ENCODE data around the gene DPYD. TPM values are rescaled to one million over a fixed set of nuclear protein-coding genes. Genes with fewer than 3 reads are reported as not detected.

The DPYD gene
- total RNA-seq, 2 experiments from 2014 or later, result 34.4 to 35.9 TPM

- POLR2A ChIA-PET, result no interaction called here
- Mint-ChIP-seq H3K27ac (no peak overlapping the region), H3K4me3 (no peak overlapping the region), H3K4me1 (ENCODE audit: low read depth) (no peaks in the 10 kb centered on the region), H3K36me3 (ENCODE audit: low read depth) (no peaks in the 10 kb centered on the region), H3K27me3 (peaks cover 15% of the 10 kb centered on the region), H3K9me3 (peaks cover 6% of the 10 kb centered on the region)
- H3K27me3 ChIP-seq (ENCODE audit: control insufficient read depth in 1 of 2, insufficient read depth in 2 of 2, low read length in 2 of 2), result peaks cover 0 to 4% of the 10 kb centered on the region in 2 experiments
- H3K36me3 ChIP-seq (ENCODE audit: insufficient read depth, low read length), result no peaks in the 10 kb centered on the region
- H3K4me3 ChIP-seq (ENCODE audit: low read length), result no peak overlapping the region
- ATAC-seq (ENCODE audit: poor library complexity) (no peak), DNase-seq (no peak)
- H3K9me3 ChIP-seq (ENCODE audit: control insufficient read depth in 1 of 2, insufficient read depth in 1 of 2, low read length in 2 of 2), result peaks cover 0 to 15% of the 10 kb centered on the region in 2 experiments
- no peak overlapping the region for H3K27ac ChIP-seq (ENCODE audit: low read depth in 1 of 2, low read length in 2 of 2)
- intact Hi-C loops (cut with DNase I, micrococcal nuclease), result no loop called here
- TF ChIP-seq, protein P1, sequence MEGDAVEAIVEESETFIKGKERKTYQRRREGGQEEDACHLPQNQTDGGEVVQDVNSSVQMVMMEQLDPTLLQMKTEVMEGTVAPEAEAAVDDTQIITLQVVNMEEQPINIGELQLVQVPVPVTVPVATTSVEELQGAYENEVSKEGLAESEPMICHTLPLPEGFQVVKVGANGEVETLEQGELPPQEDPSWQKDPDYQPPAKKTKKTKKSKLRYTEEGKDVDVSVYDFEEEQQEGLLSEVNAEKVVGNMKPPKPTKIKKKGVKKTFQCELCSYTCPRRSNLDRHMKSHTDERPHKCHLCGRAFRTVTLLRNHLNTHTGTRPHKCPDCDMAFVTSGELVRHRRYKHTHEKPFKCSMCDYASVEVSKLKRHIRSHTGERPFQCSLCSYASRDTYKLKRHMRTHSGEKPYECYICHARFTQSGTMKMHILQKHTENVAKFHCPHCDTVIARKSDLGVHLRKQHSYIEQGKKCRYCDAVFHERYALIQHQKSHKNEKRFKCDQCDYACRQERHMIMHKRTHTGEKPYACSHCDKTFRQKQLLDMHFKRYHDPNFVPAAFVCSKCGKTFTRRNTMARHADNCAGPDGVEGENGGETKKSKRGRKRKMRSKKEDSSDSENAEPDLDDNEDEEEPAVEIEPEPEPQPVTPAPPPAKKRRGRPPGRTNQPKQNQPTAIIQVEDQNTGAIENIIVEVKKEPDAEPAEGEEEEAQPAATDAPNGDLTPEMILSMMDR (IDR thresholded peaks at IDR 0.05), result no peak
- no peaks in the 10 kb centered on the region for H3K4me1 ChIP-seq (ENCODE audit: insufficient read depth, low read length)
- CTCF ChIA-PET, result no interaction called here
These were observed 873.9 kb downstream of the DPYD start for GRCh38 chr1:97046765-97047420.

DNA sequence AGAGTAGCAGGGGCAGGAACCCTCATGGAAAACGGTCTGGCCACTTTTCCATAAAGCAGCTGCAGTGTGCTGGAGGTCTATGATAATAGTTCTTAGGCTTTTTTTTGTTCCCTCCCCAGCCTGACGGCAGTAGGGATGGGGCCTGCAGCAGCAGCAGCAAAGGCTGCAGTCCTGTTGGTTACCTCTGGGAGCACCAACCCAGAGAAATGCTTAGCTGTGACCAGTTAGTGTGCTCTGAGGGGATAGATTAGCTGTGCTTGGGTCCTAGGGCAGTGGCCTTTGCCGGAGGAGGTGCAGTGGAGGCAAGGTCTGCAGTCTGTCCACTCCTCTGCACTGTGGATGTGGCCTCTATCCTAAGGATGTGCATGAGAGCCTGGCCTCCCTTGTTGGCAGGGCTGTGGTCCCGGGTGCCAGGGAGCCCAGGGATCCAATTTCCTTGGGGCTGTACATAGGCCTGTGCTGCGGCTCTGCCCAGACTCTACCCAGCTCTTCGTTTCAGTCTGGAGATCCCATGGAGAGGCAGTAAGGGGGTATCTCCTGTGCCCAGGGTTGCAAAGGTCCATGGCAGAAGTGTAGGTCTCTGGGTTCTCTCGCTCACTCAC lies 876.6 kb downstream of the DPYD start:
- TF ChIP-seq, protein P1 (IDR thresholded peaks at IDR 0.05), result no peak
- POLR2A ChIA-PET, result no interaction called here
- intact Hi-C loops (cut with DNase I, micrococcal nuclease), result no loop called here
- no peak overlapping the region for H3K4me3 Mint-ChIP-seq
- Histone ChIP-seq H3K9me3 (ENCODE audit: control insufficient read depth in 1 of 2, insufficient read depth in 1 of 2, low read length in 2 of 2) (peaks cover 0 to 15% of the 10 kb centered on the region in 2 experiments), H3K4me1 (ENCODE audit: insufficient read depth, low read length) (no peaks in the 10 kb centered on the region), H3K27ac (ENCODE audit: low read depth in 1 of 2, low read length in 2 of 2) (no peak overlapping the region), H3K27me3 (ENCODE audit: control insufficient read depth in 1 of 2, insufficient read depth in 2 of 2, low read length in 2 of 2) (peaks cover 0 to 4% of the 10 kb centered on the region in 2 experiments), H3K36me3 (ENCODE audit: insufficient read depth, low read length) (no peaks in the 10 kb centered on the region), H3K4me3 (ENCODE audit: low read length) (no peak overlapping the region)
- H3K36me3 Mint-ChIP-seq (ENCODE audit: low read depth), result no peaks in the 10 kb centered on the region
- no peaks in the 10 kb centered on the region for H3K4me1 Mint-ChIP-seq (ENCODE audit: low read depth)
- H3K27ac Mint-ChIP-seq, result no peak overlapping the region
- ATAC-seq (ENCODE audit: poor library complexity) (no peak), DNase-seq (no peak)
- H3K27me3 Mint-ChIP-seq, result peaks cover 15% of the 10 kb centered on the region
- H3K9me3 Mint-ChIP-seq, result peaks cover 19% of the 10 kb centered on the region
- CTCF ChIA-PET, result no interaction called here

GRCh38 chr1:97042551-97042950 lies 878.3 kb downstream of the DPYD start:
- peaks cover 0 to 4% of the 10 kb centered on the region in 2 experiments for H3K27me3 ChIP-seq (ENCODE audit: control insufficient read depth in 1 of 2, insufficient read depth in 2 of 2, low read length in 2 of 2)
- H3K9me3 ChIP-seq (ENCODE audit: control insufficient read depth in 1 of 2, insufficient read depth in 1 of 2, low read length in 2 of 2), result peaks cover 0 to 15% of the 10 kb centered on the region in 2 experiments
- H3K36me3 Mint-ChIP-seq (ENCODE audit: low read depth), result no peaks in the 10 kb centered on the region
- H3K27ac Mint-ChIP-seq, result no peak overlapping the region
- H3K27me3 Mint-ChIP-seq, result peaks cover 15% of the 10 kb centered on the region
- H3K36me3 ChIP-seq (ENCODE audit: insufficient read depth, low read length), result no peaks in the 10 kb centered on the region
- intact Hi-C loops (cut with DNase I, micrococcal nuclease), result no loop called here
- H3K27ac ChIP-seq (ENCODE audit: low read depth in 1 of 2, low read length in 2 of 2), result no peak overlapping the region
- peaks cover 29% of the 10 kb centered on the region for H3K9me3 Mint-ChIP-seq
- no peaks in the 10 kb centered on the region for H3K4me1 Mint-ChIP-seq (ENCODE audit: low read depth)
- DNase-seq (no peak), ATAC-seq (ENCODE audit: poor library complexity) (no peak)
- ChIA-PET CTCF (no interaction called here), POLR2A (interaction anchor here (0.7 kb wide), 1 partner anchor 689 kb away, joined by 3 read pairs; no protein-coding TSS in a partner anchor)
- no peak overlapping the region for H3K4me3 ChIP-seq (ENCODE audit: low read length)
- H3K4me3 Mint-ChIP-seq, result no peak overlapping the region
- TF ChIP-seq, protein P1 (IDR thresholded peaks at IDR 0.05), result no peak
- H3K4me1 ChIP-seq (ENCODE audit: insufficient read depth, low read length), result no peaks in the 10 kb centered on the region

All from CD4-positive, alpha-beta T cell (primary cell).